Osteocyte (in vitro differentiated cells): Measurements from ENCODE around the gene TAF8. TPM values are rescaled to one million over a fixed set of nuclear protein-coding genes. Genes with fewer than 3 reads are reported as not detected.
"Not testable (repeated sequence)": the region's sequence is repeated elsewhere in the genome, so short reads cannot be mapped to it uniquely, and the experiment has no call there.

ENCODE experiments used
- DNase-seq: peaks from one replicate; pipeline ENCODE4 v3.0.0; 2021; ENCODE audit warnings: mixed read lengths; ENCODE audit not compliant: unreplicated experiment; ENCODE audit errors: extremely low spot score
- H3K27ac Mint-ChIP-seq: one replicate; pipeline ENCODE4 v1.8.0; 2021; ENCODE audit warnings: mild to moderate bottlenecking, mixed read lengths; ENCODE audit not compliant: unreplicated experiment
- H3K27me3 Mint-ChIP-seq: one replicate; pipeline ENCODE4 v1.8.0; 2021; ENCODE audit warnings: mixed read lengths; ENCODE audit not compliant: unreplicated experiment
- H3K36me3 Mint-ChIP-seq: one replicate; pipeline ENCODE4 v1.8.0; 2021; ENCODE audit warnings: mixed read lengths; ENCODE audit not compliant: unreplicated experiment
- H3K4me1 Mint-ChIP-seq: one replicate; pipeline ENCODE4 v1.8.0; 2021; ENCODE audit warnings: mixed read lengths; ENCODE audit not compliant: unreplicated experiment
- H3K4me3 Mint-ChIP-seq: one replicate; pipeline ENCODE4 v1.8.0; 2021; ENCODE audit warnings: mild to moderate bottlenecking, moderate library complexity, mixed read lengths; ENCODE audit not compliant: unreplicated experiment
- H3K9me3 Mint-ChIP-seq: one replicate; pipeline ENCODE4 v1.8.0; 2021; ENCODE audit warnings: mixed read lengths; ENCODE audit not compliant: unreplicated experiment
- CTCF ChIP-seq: fragments of 200-600 bp; sonication (generic); IDR thresholded peaks from 2 replicates; pipeline ENCODE4 v1.5.0; 2021; ENCODE audit warnings: antibody characterized with exemption, mild to moderate bottlenecking, moderate library complexity
- long read RNA-seq: library from polyadenylated mRNA; unstranded; transcript quantifications from one replicate; pipeline ENCODE4 v2.0.0, GENCODE V29; 2021
- total RNA-seq: library from RNA; stranded (reverse); gene quantifications from 2 replicates; pipeline ENCODE4 v1.2.1, GENCODE V29; 2021

TAF8 gene
- 27.6 and 29.2 TPM in 2 replicates for total RNA-seq
- long read RNA-seq, full-length matches to known transcripts, result 4 of 25 reads
- long read RNA-seq, partial matches to known transcripts, result 8 of 25 reads
- long read RNA-seq, other reads (novel, unspliced or antisense), result 13 of 25 reads

DNA sequence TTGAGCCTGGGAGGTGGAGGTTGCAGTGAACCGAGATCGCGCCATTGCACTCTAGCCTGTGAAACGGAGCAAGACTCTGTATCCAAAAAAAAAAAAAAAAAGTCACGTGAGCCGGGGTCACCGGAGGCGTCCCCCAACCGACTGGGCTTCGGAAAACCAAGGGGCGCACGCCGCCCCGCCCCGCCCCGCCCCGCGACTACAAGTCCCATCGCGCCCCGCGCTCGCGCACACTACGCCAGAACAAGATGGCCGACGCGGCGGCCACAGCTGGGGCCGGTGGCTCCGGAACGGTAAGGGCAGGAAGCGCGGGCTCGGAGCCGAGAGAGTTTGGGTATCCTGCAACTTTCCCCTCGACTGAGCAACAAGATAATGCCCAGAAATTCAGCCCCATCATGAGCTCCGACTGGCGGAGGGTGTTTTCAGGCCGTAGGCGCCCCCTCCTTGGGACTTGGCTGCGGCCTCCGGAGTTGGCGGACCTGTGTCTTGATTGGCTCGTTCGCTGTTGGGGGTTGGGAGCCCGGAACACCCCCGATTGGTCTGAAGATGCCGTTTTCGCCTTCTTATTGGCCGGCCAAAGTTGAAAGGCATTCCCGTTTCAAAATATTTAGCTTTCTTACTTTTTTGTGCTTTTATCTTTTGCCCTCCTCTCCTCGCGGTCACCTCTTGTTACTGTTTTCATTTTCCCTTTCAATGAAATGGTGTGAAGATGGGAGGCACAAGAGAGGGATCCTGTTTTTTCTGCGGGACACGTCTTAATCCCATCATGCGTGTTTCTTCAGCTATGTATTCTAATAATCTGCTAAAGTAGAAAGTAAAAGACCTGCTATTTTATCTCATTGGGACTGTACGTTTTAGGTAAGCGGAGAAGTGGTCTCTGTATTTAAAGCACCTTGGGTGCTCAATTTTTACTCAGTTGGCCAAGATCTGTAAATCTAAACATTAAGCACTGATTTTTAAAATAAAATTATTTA lies at the start of gene TAF8:
TSS of gene TAF8 (plus strand) at position 228 of the 971 bp plus-strand sequence. CDS start at position 246, 18 bp downstream.
- Mint-ChIP-seq H3K27ac (peak within 1 kb of the TSS; percentile 100), H3K27me3 (no peaks in the 10 kb centered on the region), H3K4me1 (peaks cover 57% of the 10 kb centered on the region), H3K9me3 (no peaks in the 10 kb centered on the region), H3K4me3 (peak within 1 kb of the TSS; percentile 96), H3K36me3 (peaks cover 12% of the 10 kb centered on the region)
- no peak for TF ChIP-seq CTCF
- peak; percentile 94 for DNase-seq

DNA sequence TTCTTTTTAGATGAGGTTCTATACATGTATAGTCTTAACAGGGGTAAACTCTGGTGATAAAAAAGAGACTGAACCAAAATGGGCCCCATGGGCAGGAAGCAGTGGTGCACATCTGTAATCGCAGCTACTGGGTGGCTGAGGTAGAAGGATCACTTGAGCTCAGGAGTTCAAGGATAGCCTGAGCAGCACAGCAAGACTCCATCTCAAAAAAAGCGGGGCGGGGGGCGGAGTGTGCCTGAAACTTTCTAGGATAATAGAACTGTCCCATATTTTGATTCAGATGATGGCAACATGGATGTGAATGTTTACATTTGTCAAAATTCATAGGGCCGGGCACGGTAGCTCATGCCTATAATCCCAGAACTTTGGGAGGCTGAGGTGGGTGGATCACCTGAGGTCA lies 48.8 kb upstream of the TAF8 start:
- Mint-ChIP-seq H3K4me1 (no peaks in the 10 kb centered on the region), H3K27ac (no peak overlapping the region), H3K4me3 (no peak overlapping the region), H3K9me3 (no peaks in the 10 kb centered on the region), H3K36me3 (peaks cover 17% of the 10 kb centered on the region), H3K27me3 (no peaks in the 10 kb centered on the region)
- TF ChIP-seq CTCF, result no peak
- DNase-seq, result no peak

DNA sequence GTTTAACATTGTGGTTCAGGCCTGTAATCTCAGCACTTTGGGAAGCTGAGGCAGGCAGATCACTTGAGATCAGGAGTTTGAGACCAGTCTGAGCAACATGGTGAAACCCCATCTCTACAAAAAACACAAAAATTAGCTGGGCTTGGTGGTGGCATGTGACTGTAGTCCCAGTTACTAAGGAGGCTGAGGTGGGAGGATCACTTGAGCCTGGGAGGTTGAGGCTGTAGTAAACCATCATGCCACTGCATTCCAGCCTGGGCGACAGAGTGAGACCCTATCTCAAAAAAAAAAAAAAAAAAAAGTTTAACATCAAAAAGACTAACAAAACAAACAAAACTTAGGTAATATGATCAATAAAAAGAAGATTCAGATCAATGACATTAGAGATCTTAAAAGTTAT lies 46.7 kb upstream of the TAF8 start:
- H3K27me3 Mint-ChIP-seq, H3K27ac Mint-ChIP-seq, H3K4me3 Mint-ChIP-seq, H3K4me1 Mint-ChIP-seq, H3K9me3 Mint-ChIP-seq, DNase-seq: not testable (repeated sequence)
- H3K36me3 Mint-ChIP-seq, result peaks cover 18% of the 10 kb centered on the region

DNA sequence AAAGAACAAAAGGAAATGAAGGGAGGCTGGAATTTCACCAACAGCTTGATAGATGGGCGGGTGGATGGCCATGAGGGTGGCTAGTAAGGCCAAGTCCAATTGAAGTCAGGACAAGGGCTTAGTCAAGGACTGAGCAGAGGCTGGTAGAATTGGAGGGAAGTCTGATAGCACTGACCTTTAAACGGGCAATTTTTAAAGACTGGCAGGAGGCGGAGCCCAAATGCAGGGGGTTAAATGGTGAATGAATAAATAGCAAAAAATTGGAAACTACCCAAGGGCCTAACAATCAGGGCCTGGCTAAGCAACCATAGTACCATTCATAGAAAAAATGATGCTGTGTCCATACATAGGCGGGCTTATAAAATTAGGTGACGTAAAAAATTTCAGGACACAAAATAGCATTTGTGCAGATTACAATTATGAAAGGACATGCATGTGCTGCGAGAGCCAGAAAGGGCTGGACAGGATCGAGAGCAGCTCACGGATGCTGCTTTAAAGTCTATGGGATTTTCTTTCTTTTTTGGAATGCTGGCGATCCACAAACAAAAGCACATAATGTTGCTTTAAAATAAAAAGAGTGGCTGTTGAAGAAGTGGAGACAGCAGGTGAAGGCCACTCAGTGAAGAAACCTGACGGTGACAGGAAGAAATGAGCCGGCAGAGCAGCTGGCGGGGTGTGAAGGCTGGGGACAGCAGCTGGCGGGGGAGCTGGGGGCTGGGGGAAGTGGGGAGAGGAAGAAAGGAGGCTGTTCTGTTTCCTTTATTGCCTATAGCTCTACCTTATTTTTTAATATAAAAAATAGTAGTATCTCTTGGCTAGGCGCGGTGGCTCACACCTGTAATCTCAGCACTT lies 42.8 kb upstream of the TAF8 start:
- no peak for DNase-seq
- Mint-ChIP-seq H3K4me3 (no peak overlapping the region), H3K4me1 (peaks cover 13% of the 10 kb centered on the region), H3K27ac (no peak overlapping the region), H3K36me3 (peaks cover 13% of the 10 kb centered on the region), H3K27me3 (no peaks in the 10 kb centered on the region), H3K9me3 (no peaks in the 10 kb centered on the region)
- no peak for TF ChIP-seq CTCF

DNA sequence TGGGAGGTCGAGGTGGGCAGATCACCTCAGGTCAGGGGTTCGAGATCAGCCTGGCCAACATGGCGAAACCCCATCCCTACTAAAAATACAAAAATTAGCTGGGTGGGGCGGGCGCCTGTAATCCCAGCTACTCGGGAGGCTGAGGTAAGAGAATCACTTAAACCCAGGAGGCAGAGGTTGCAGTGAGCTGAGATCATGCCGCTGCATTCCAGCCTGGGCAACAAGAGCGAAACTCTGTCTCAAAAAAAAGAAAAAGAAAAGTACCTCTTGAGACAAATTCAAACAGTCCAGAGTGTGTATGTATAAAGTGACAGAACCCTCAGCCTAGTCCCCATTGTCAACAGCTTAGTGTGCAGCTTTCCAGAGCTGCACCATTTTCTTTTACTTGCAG lies 42.2 kb upstream of the TAF8 start:
- peaks cover 13% of the 10 kb centered on the region for H3K36me3 Mint-ChIP-seq
- H3K27me3 Mint-ChIP-seq, H3K4me3 Mint-ChIP-seq, DNase-seq, H3K9me3 Mint-ChIP-seq, H3K27ac Mint-ChIP-seq: not testable (repeated sequence)
- H3K4me1 Mint-ChIP-seq, result peaks cover 17% of the 10 kb centered on the region
